ENCODE results near the gene ELMO1.

Gene ELMO1

GRCh38 chr7:37431413-37431812, 17.3 kb downstream of the ELMO1 start:
- DNase-seq (ENCODE audit: low spot score): no peak

DNA sequence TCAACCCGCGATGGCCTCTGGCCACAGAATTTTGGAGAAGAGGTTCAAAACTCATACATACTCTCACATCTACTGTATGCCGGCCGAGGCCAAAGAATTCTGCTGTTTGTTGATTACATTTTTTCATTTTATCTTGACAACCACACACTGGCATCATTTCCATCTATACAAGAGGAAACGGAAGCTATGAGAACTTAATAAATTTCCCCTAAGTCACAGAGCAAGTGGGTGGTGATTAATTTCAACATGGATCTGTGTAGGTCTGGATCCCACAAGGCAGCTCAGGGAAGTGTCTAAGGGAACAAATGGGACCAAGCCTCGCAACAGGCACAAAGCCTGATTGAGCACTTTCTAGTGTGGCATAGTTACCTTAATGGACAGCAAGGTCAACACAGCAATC, 18.0 kb downstream of the ELMO1 start:
- no peak for DNase-seq (ENCODE audit: low spot score)

GRCh38 chr7:37430171-37430570, 18.5 kb downstream of the ELMO1 start:
- no peak for DNase-seq (ENCODE audit: low spot score)

DNA sequence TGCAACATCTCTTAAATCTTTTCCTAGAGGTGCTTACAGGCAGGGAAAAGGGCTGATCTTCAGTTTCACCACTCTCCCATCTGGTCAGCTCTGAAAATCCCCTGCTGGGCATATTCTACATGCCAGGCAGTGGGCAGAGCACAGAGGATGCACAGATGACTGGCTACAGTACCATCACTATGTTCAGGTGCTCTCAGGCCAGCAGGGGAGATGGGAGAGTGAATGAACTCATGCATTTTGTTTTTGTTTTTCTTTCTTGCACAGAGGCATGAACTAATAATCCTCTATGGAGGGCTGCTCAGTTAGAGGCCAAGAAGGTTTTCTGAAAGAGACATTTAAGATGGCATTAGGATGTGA, 19.3 kb downstream of the ELMO1 start:
- DNase-seq (ENCODE audit: low spot score): no peak

DNA sequence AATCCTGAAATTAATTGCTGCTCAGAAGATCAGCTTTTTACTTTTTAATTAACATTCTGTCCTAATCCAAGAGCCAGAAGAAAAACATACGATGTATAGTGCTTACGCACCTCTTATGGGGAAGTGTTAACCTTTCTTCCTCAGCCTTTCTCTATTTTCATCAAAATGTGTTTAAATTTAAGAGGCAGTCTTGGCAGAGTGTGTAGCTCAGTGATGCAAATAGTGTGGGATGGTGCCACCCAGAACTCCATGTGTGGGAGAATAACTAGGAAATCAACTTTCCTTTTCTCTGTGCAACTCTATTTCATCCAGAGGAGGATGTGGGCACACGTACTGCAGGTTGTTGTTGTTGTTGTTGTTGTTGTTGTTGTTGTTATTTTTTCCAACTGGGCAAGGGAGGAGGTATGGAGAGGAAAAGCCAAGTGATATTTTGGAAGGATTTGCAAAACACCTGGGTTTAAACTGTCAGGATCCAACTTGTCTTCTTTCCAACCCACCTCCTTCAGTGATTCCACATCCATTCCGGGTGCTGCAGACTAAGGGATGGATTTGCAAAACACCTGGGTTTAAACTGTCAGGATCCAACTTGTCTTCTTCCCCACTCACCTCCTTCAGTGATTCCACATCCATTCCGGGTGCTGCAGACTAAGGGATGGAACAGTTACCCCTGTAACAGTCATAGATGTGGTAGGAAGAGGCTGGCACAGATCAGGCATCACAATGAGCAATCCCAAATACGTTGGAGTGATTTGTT, 19.8 kb downstream of the ELMO1 start:
- DNase-seq (ENCODE audit: low spot score): no peak

DNA sequence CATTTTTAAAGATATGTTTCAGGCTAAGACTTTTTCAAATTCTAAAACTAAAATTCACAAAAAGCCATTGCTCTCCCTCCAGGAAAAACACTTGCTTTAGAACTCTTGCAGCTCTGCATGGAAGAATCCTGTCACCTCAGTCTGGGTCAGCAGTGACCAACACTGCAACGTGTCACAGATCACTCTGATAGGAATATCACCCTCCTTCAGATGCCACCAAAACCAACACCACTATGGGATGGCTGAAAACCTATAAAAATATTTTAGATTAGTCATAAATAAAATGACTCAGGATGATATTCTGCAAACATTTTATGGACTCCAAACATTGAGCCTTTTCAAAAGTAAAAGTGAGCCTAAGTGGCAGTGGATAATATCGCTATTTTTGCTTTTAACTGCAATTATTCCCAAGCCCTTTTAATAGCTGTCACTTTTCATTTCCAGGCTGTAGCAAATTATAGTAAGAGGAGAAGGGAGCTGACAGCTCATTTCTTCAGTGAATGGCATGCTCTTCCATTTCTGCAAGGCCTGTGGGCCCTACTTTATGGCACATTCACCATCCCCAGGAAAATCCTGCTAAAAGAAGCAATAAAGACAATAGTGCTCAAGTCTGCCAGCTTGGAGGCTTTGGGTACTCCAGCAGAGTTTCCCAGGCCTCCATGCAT, 21.3 kb downstream of the ELMO1 start:
- no peak for DNase-seq (ENCODE audit: low spot score)

DNA sequence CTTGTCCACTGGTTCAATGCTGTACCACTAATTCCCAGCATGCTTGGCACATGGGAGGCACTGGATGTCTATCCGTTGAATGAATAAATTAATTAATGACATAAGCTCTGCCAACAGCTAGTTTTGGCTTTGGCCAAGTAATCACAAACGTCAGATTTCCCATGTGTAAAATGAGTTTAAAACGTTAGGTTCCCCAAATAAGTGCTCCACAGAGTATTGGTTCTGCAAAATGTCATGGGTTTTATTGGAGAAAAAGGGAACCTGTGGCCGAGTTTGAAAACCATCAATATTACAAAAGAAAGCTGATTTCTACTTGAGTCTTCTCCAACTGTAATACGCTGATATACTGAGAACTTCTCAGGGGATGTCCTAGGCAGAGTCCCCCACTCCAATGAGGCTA, 23.2 kb downstream of the ELMO1 start:
- DNase-seq (ENCODE audit: low spot score): no peak

DNA sequence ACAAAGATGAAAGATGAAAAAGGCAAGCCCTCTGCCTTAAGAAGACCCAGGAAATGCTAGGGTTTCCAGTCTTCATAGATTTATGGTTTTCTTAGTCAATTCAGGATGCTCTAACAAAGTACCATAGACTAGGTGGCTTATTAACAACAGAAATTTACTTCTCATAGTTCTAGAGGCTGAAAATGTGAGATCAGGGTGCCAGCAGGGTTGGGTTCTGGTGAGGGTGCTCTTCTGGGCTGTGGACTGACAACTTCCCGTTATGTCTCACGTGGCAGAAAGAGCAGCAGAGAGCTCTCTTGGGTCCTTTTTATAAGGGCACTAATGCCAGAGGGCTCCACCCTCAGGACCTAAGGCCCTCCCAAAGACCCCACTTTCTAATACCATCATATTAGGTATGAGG, 23.7 kb downstream of the ELMO1 start:
- DNase-seq (ENCODE audit: low spot score): no peak

DNA sequence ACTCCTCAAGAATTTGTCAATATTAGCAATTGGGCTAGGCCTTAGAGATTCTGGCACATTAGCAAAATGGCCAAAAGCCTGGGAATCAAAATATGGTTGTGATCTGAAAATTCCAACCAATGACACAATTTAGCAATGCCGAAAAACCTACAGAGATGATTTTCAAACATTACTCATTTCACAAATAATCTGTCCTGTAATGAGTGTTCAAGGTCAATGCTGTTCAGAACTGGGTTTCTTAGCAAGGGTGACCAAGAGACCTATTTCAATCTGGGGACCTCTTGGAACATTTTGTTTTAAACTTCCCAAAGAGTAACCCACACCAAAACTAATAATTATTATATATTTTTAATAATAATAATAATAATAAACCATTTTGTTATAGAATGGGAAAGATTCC, 24.1 kb downstream of the ELMO1 start:
- no peak for DNase-seq (ENCODE audit: low spot score)

DNA sequence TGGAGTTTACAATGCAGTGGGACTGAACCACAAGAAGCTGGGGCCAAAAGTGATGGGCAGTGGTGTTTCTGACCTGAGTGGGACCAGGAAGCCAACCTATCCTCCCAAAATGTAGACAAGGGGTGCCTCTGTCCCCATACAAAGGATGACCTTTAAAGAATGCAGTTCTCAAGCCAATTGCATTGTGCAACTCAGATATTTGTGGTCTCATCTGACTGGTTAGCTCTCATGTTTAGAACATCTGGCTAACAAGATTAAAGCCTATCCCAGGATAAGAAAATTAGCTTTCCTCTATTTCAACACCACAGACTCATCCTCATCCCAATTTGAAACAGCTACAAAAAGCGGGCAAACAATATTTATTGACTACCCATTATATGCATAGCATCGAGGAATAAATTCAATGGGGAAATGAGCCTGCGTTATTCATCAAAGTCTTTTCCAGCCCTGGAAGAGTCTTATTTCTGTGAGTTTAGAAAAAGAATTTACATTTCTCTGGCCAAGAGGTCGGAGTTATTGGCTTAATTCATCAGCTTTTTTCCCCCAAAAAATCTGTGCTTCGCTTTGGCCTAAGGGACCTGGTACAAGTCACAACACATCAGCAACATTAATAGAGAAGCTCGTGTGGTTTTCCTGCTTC, 26.7 kb downstream of the ELMO1 start:
- DNase-seq (ENCODE audit: low spot score): no peak

DNA sequence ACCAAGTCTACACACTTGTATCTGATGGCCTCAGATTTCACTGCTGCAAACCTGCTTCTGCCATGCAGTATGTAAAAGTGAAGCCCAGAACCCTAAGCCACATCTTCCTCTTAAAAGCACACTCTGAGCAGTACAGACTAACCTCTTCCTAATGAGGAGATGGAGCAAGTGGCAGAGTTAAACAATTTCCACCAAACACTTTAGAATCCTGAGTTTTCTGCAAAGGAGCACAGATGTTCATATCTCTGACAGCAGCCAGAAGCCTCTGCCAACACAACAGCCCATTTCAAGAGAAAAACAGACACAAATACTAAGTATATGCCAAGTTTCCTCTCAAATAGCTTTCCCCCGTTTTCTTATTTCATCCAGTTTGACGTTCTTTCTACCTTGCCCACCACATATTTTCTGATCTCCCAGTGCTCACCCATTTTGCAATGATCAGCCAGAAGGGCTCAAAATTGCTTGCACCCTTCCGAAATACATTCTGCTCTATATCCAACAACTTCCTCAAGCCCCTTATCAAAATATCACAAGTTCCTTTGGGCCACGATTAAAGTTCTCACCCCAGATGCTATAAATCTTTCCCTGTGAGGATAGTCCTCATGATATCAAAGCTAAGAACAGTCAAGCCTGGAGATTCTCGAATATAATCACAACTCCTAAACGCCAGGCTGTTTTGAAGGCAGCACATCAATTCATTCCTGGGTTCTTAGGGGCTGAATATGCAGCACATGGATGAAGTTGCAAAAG, 27.5 kb downstream of the ELMO1 start:
- DNase-seq (ENCODE audit: low spot score): no peak

DNA sequence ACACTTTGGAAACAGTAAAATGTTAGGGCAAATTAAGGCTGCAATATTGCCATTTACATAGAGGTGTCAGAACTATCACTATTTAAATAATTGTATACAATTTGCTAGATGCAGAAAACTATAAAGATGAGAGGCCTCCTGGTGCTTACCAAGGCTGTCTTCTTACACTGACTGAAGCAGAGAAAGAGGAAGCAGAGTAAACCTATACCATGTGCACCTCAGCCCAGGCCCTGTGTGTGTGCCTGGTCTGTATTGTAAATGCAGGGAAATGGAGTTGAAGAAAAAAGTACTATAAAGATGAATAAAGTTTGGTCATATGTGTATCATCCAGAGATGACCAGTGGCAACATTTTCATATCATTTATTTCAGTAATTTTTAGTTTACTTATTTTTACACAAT, 29.2 kb downstream of the ELMO1 start:
- no peak for DNase-seq (ENCODE audit: low spot score)

DNA sequence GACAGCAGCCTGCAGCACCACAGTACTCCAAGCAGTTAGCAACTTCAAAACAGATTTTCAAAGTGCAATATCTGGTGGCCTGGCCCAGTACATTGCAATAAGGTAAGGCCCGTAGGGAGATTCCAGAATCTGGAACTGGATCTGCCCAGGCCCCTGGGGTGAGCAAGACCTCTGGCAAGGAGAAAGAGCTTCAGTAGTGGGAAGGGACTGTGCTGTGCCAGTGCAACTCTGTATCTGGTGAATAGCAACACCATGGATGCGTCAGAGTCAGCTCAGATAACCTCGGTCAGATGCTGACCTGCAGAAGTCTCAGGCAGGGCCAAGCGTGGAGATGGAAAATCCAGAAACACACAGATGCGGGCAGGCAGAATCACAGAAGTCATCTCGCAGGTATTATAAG, 30.3 kb downstream of the ELMO1 start:
- DNase-seq (ENCODE audit: low spot score): no peak

GRCh38 chr7:37417107-37417474, 31.6 kb downstream of the ELMO1 start:
- no peak for DNase-seq (ENCODE audit: low spot score)

- DNase-seq (ENCODE audit: low spot score): no peak
Measured at GRCh38 chr7:37416378-37417106, 32.1 kb downstream of the ELMO1 start.

DNA sequence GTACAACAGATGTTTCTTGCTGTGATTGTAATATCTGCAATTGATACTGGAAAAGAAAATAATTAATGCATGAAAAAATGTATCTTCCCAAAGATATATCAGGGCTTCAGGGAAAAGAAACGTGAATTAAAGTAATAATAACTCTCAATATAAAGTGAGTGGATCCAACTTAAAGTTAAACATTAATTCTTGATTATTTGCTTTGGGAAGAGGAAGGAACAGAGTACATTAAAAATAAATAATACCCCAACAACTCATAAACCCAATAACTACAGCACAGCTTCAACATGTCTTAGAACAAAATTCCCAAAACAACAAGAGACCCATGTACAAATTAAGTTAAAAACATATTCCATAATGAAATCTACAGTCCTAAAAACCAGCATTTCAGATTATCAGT, 33.0 kb downstream of the ELMO1 start:
- no peak for DNase-seq (ENCODE audit: low spot score)

DNA sequence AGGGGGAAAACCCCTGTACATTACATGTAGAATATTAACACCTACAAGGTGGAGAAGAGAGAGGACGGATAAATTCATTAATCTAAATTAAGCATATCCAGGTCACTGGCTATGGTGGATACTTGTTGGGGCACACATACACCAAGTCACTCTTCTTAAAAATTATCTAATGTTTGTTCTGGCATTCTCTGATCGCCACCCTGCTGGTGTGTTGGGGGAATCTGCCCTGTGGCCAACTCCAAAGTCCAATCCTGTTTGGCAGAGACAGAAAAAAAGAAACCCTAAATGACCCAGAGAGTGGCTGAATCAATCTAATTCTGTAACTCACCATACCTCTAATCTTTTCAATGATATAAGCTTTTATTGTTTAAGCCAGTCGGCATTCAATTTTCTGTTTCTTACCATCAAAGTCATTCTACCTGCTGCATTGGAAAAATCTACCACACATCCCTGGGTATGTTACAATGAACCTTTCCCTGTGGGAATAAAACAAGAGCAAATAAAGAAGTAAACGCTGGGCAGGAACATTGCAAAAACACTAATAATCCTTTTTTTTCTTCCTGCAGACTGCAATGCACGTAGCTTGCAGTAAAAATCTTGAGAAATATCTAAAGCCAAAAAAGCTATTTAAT, 34.2 kb downstream of the ELMO1 start:
- DNase-seq (ENCODE audit: low spot score): no peak

GRCh38 chr7:37411444-37412034, 37.1 kb downstream of the ELMO1 start:
- peak; percentile 57 for DNase-seq (ENCODE audit: low spot score)

- DNase-seq (ENCODE audit: low spot score): no peak
Measured at GRCh38 chr7:37410305-37411229, 38.1 kb downstream of the ELMO1 start.

- DNase-seq (ENCODE audit: low spot score): no peak
Measured at GRCh38 chr7:37409461-37409860, 39.2 kb downstream of the ELMO1 start.
